ENCODE measurements around the gene NUP42. TPM values are rescaled to one million over a fixed set of nuclear protein-coding genes. Genes with fewer than 3 reads are reported as not detected.
A peak's percentile ranks its signal among the peaks of the same experiment; 100 is the strongest.

Gene NUP42
- total RNA-seq, 2 experiments from 2014 or later: 30.1 to 32.6 TPM

DNA sequence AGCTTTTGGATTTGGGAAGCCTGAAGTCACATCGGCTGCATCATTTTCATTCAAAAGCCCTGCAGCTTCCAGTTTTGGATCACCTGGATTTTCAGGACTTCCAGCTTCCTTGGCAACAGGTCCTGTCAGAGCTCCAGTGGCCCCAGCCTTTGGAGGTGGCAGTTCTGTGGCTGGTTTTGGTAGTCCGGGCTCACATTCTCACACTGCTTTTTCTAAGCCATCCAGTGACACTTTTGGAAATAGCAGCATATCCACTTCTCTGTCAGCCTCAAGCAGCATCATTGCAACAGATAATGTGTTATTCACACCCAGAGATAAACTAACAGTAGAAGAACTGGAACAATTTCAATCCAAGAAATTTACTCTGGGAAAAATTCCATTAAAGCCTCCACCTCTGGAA, 18.5 kb downstream of the NUP42 start:
- TF ChIP-seq, protein P1, sequence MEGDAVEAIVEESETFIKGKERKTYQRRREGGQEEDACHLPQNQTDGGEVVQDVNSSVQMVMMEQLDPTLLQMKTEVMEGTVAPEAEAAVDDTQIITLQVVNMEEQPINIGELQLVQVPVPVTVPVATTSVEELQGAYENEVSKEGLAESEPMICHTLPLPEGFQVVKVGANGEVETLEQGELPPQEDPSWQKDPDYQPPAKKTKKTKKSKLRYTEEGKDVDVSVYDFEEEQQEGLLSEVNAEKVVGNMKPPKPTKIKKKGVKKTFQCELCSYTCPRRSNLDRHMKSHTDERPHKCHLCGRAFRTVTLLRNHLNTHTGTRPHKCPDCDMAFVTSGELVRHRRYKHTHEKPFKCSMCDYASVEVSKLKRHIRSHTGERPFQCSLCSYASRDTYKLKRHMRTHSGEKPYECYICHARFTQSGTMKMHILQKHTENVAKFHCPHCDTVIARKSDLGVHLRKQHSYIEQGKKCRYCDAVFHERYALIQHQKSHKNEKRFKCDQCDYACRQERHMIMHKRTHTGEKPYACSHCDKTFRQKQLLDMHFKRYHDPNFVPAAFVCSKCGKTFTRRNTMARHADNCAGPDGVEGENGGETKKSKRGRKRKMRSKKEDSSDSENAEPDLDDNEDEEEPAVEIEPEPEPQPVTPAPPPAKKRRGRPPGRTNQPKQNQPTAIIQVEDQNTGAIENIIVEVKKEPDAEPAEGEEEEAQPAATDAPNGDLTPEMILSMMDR (IDR thresholded peaks at IDR 0.05): no peak
- Mint-ChIP-seq H3K27ac (no peak overlapping the region), H3K36me3 (ENCODE audit: low read depth) (peaks cover 62% of the 10 kb centered on the region), H3K9me3 (peaks cover 2% of the 10 kb centered on the region), H3K4me3 (no peak overlapping the region), H3K4me1 (ENCODE audit: low read depth) (peaks cover 1% of the 10 kb centered on the region), H3K27me3 (peaks cover 5% of the 10 kb centered on the region)
- POLR2A ChIA-PET: interaction anchor here (0.7 kb wide), 1 partner anchor 99 kb away, joined by 3 read pairs; no protein-coding TSS in a partner anchor
- ATAC-seq: no peak
- intact Hi-C loops (cut with micrococcal nuclease): no loop called here
- CTCF ChIA-PET: interaction anchor here (1.1 to 1.2 kb wide), 3 partner anchors 9 to 1090 kb away, joined by 3 to 5 read pairs (median 4); no protein-coding TSS in a partner anchor
- no peak for DNase-seq

DNA sequence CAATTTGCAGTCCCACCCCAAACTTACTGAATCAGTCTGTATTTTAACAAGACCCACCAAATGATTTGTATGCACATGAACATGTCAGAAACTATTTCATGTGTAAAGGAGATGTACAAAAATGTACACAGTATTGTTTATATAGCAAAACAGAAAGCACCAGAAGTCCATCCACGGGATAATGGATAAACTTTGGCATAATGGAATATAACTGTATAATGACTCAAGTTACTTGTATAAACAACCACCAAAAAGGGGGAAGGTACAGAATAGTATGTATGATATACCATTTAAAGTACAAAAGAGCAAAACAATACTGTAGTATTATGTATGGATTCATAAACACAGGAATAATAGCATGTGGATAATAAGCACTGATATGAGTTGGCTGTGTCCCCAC, 22.4 kb downstream of the NUP42 start:
- Mint-ChIP-seq H3K27ac (no peak overlapping the region), H3K36me3 (ENCODE audit: low read depth) (peaks cover 52% of the 10 kb centered on the region), H3K9me3 (peaks cover 2% of the 10 kb centered on the region), H3K4me1 (ENCODE audit: low read depth) (peaks cover 5% of the 10 kb centered on the region), H3K4me3 (no peak overlapping the region), H3K27me3 (peaks cover 25% of the 10 kb centered on the region)
- TF ChIP-seq, protein P1 (IDR thresholded peaks at IDR 0.05): no peak
- no peak for ATAC-seq
- CTCF ChIA-PET: interaction anchor here (1.7 kb wide), 1 partner anchor 69 kb away, joined by 4 read pairs; no protein-coding TSS in a partner anchor
- DNase-seq: no peak
- POLR2A ChIA-PET: no interaction called here
- intact Hi-C loops (cut with micrococcal nuclease): no loop called here

GRCh38 chr7:23205577-23205908, 23.7 kb downstream of the NUP42 start:
- Mint-ChIP-seq H3K36me3 (ENCODE audit: low read depth) (peaks cover 42% of the 10 kb centered on the region), H3K27ac (peak overlapping the region; percentile 46), H3K9me3 (peaks cover 2% of the 10 kb centered on the region), H3K4me1 (ENCODE audit: low read depth) (peaks cover 5% of the 10 kb centered on the region), H3K27me3 (peaks cover 28% of the 10 kb centered on the region), H3K4me3 (peak overlapping the region; percentile 44)
- ATAC-seq (no peak), DNase-seq (no peak)
- TF ChIP-seq, protein P1 (IDR thresholded peaks at IDR 0.05): no peak
- intact Hi-C loops (cut with micrococcal nuclease): no loop called here
- ChIA-PET CTCF (interaction anchor here (1.7 to 2.0 kb wide), 2 partner anchors 59 to 68 kb away, joined by 4 read pairs; no protein-coding TSS in a partner anchor), POLR2A (interaction anchor here (1.1 kb wide), 2 partner anchors 14 to 24 kb away, joined by 4 to 6 read pairs; partner anchors contain the start of gene NUP42)

- POLR2A ChIA-PET: interaction anchor here (0.5 to 1.1 kb wide), 5 partner anchors 15 to 302 kb away, joined by 3 to 6 read pairs (median 4); partner anchors contain the start of genes KLHL7 and NUP42
These were observed 24.3 kb downstream of the NUP42 start for GRCh38 chr7:23205909-23206767.

More at GRCh38 chr7:23205909-23206767, 24.3 kb downstream of the NUP42 start:
- H3K27me3 Mint-ChIP-seq: peaks cover 30% of the 10 kb centered on the region
- peak overlapping the region; percentile 44 for H3K4me3 Mint-ChIP-seq
- H3K36me3 Mint-ChIP-seq (ENCODE audit: low read depth): peaks cover 40% of the 10 kb centered on the region
- peaks cover 5% of the 10 kb centered on the region for H3K4me1 Mint-ChIP-seq (ENCODE audit: low read depth)
- TF ChIP-seq, protein P1 (IDR thresholded peaks at IDR 0.05): no peak
- H3K27ac Mint-ChIP-seq: peak overlapping the region; percentile 79
- ATAC-seq (peak; percentile 77), DNase-seq (peak; percentile 12)
- peaks cover 2% of the 10 kb centered on the region for H3K9me3 Mint-ChIP-seq
- intact Hi-C loops (cut with micrococcal nuclease): no loop called here
- CTCF ChIA-PET: interaction anchor here (1.7 to 2.0 kb wide), 2 partner anchors 58 to 67 kb away, joined by 4 read pairs; no protein-coding TSS in a partner anchor
